Tibial nerve (tissue), 4 donors: ENCODE data around the gene BAIAP3. TPM values are rescaled to one million over a fixed set of nuclear protein-coding genes. Genes with fewer than 3 reads are reported as not detected.

Source experiments
- DNase-seq, 2 donors: peaks; one replicate each; pipeline ENCODE4 v3.0.0-alpha.2; 2019; ENCODE audit warnings: low spot score in 2 of 2
- H3K27ac ChIP-seq, 4 donors: fragments of 200-600 bp; sonication (generic) in 3 of 4; one replicate each; pipeline ENCODE4 v1.5.1; 2017 to 2019; ENCODE audit warnings: mild to moderate bottlenecking in 1 of 4
- H3K27me3 ChIP-seq, 2 donors: fragments of 200-600 bp; sonication (generic) in 1 of 2; one replicate each; pipeline versions ENCODE4 v1.5.1 to v1.6.0; 2017 to 2019
- H3K36me3 ChIP-seq, 3 donors: fragments of 200-600 bp; sonication (generic); one replicate each; pipeline ENCODE4 v1.5.1; 2018 to 2019
- H3K4me1 ChIP-seq, 4 donors: fragments of 200-600 bp; sonication (generic) in 3 of 4; one replicate each; pipeline ENCODE4 v1.5.1; 2017 to 2019
- H3K4me3 ChIP-seq, 4 donors: fragments of 200-600 bp; sonication (generic) in 3 of 4; one replicate each; pipeline ENCODE4 v1.5.1; 2017 to 2019; ENCODE audit warnings: mild to moderate bottlenecking in 1 of 4, moderate library complexity in 1 of 4
- H3K9me3 ChIP-seq, 4 donors: fragments of 200-600 bp; sonication (generic) in 3 of 4; one replicate each; pipeline ENCODE4 v1.5.1; 2017 to 2019
- EP300 ChIP-seq, 2 donors: sonication (generic); formaldehyde crosslinking; IDR thresholded peaks; one replicate each; pipeline ENCODE4 v1.6.1; 2017; ENCODE audit warnings: antibody characterized with exemption in 2 of 2, mild to moderate bottlenecking in 1 of 2
- POLR2A ChIP-seq, 2 donors: fragments of 450-650 bp; IDR thresholded peaks; one replicate each; pipeline ENCODE4 v1.6.1; 2017; ENCODE audit warnings: antibody characterized with exemption in 2 of 2, mild to moderate bottlenecking in 2 of 2, moderate library complexity in 2 of 2
- WGBS, 2 donors: methylation state at CpG; one replicate each; pipeline ENCODE4 v1.1.5; 2018; 5-methylcytosine and 5-hydroxymethylcytosine counted together
- total RNA-seq, 4 donors: library from RNA; depleted of rRNA; stranded (reverse); fragments of >200 nt; gene quantifications; one replicate each; pipeline ENCODE4 v1.1.0, GENCODE V29; 2016
- TF ChIP-seq, protein P1 (sequence below), 5 experiments: fragments of 200-600 bp in 3 of 5; fragments of 450-650 bp in 2 of 5; sonication (generic) in 3 of 5; IDR thresholded peaks; one replicate each; pipeline ENCODE4 v1.5.1; 2016 to 2019; ENCODE audit warnings: antibody characterized with exemption in 5 of 5, mild to moderate bottlenecking in 3 of 5, moderate library complexity in 2 of 5

Gene BAIAP3
- total RNA-seq, 4 donors from 2014 or later = 0.66 to 2.7 (median 2.3) TPM

DNA sequence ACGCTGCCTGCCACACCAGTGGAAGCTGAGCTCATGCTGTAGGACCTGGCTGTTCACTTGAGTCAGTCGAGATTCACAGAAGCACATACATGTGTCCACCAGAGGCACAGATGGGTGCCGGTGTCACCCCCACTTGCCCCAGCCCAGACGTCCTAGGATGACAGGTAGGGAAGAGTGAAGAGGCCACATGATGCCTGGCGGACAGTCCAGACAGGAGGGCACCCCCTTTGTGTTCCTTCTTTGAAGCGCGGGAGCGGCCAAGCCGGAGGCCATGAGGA lies 15.2 kb upstream of the BAIAP3 start:
- Histone ChIP-seq H3K4me3 (no peak overlapping the region), H3K36me3 (peaks cover 5 to 96% (median 49%) of the 10 kb centered on the region in 3 donors), H3K27me3 (no peaks in the 10 kb centered on the region), H3K9me3 (no peaks in the 10 kb centered on the region), H3K4me1 (peaks cover 0 to 21% (median 2%) of the 10 kb centered on the region in 4 donors), H3K27ac (no peak overlapping the region)
- TF ChIP-seq, protein P1, sequence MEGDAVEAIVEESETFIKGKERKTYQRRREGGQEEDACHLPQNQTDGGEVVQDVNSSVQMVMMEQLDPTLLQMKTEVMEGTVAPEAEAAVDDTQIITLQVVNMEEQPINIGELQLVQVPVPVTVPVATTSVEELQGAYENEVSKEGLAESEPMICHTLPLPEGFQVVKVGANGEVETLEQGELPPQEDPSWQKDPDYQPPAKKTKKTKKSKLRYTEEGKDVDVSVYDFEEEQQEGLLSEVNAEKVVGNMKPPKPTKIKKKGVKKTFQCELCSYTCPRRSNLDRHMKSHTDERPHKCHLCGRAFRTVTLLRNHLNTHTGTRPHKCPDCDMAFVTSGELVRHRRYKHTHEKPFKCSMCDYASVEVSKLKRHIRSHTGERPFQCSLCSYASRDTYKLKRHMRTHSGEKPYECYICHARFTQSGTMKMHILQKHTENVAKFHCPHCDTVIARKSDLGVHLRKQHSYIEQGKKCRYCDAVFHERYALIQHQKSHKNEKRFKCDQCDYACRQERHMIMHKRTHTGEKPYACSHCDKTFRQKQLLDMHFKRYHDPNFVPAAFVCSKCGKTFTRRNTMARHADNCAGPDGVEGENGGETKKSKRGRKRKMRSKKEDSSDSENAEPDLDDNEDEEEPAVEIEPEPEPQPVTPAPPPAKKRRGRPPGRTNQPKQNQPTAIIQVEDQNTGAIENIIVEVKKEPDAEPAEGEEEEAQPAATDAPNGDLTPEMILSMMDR (IDR thresholded peaks at IDR 0.05) = no peak
- TF ChIP-seq EP300 (IDR thresholded peaks at IDR 0.05) = no peak
- TF ChIP-seq POLR2A (IDR thresholded peaks at IDR 0.05) = no peak
- 81 to 85% methylated on average over 9 of the region's 9 CpGs for WGBS, 2 donors
- no peak for DNase-seq

DNA sequence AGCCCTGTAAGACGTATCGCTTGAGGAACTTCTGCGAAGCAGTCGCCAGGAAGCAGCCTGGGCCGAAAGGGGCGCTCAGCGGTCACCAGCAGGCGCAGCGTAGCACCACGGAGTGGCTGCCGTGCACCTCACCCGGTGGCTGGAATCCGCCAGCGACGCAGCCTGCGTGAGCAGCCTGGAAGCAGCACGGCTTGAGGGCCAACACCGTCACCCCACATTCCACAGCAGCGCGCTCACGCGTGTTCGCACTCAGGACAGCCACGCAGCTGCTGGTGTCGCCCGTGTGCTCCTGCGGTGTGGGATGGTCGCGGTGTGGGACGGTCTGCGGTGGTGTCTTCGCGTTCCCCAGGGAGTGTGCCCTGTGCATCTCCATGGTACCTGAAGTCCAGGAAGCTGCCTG lies 14.4 kb upstream of the BAIAP3 start:
- DNase-seq = no peak
- no peaks in the 10 kb centered on the region for H3K9me3 ChIP-seq
- no peak overlapping the region for H3K27ac ChIP-seq
- H3K27me3 ChIP-seq = no peaks in the 10 kb centered on the region
- no peak overlapping the region for H3K4me3 ChIP-seq
- H3K4me1 ChIP-seq = peaks cover 0 to 21% (median 2%) of the 10 kb centered on the region in 4 donors
- 88% methylated on average over 29 to 33 of the region's 33 CpGs for WGBS, 2 donors
- TF ChIP-seq POLR2A (IDR thresholded peaks at IDR 0.05) (no peak), EP300 (IDR thresholded peaks at IDR 0.05) (no peak)
- TF ChIP-seq, protein P1 (IDR thresholded peaks at IDR 0.05) = no peak
- H3K36me3 ChIP-seq = peaks cover 5 to 100% (median 49%) of the 10 kb centered on the region in 3 donors

DNA sequence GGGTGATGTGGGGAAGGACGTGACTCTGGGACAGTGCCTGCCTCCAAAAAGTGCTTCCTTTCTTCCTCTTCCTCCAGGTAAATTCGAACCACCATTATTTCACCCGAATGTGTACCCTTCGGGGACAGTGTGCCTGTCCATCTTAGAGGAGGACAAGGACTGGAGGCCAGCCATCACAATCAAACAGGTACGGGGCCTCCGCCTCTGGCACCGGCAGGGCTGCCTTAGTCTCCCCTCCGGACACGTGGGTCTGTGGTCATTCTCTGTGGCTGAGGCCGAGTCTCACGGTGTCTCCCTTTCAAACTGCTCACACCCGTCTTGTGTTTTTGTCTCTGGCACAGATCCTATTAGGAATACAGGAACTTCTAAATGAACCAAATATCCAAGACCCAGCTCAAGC lies 13.3 kb upstream of the BAIAP3 start:
- DNase-seq = no peak
- peaks cover 5 to 100% (median 52%) of the 10 kb centered on the region in 3 donors for H3K36me3 ChIP-seq
- no peaks in the 10 kb centered on the region for H3K27me3 ChIP-seq
- H3K4me1 ChIP-seq = peaks cover 0 to 10% (median 2%) of the 10 kb centered on the region in 4 donors
- no peak overlapping the region for H3K27ac ChIP-seq
- no peak overlapping the region for H3K4me3 ChIP-seq
- WGBS, 2 donors = 85% methylated on average over 12 of the region's 12 CpGs
- no peaks in the 10 kb centered on the region for H3K9me3 ChIP-seq
- TF ChIP-seq POLR2A (IDR thresholded peaks at IDR 0.05) (no peak), EP300 (IDR thresholded peaks at IDR 0.05) (no peak)
- TF ChIP-seq, protein P1 (IDR thresholded peaks at IDR 0.05) = no peak

DNA sequence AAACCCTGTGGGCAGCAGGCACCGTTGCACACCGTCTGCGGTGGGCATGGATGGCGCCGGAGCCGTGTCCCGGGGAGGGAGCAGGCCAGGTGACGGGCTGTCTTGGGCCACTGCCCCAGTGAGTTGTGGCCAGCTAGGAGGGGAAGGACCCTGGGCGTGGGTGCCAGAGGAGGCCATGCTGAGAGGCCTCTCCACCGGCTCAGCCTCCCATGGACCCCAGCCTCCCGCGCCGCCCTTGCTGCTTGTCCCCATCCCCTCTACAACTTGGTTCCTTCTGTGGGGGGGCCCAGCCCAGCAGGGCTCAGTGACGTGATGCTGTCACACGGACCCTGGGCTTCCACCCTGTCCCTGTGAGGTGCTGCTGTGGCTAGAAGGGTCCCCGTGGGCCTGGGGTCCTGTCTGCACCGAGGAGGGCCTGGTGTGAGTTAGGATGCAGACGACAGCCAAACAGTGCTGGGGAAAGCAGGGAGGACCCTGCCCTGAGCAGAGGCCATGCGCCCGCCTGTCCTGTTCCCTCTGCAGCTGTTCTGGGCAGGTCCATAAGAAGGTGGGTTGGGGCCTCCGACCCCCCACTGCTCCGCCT lies 12.7 kb upstream of the BAIAP3 start:
- WGBS, 2 donors = 85% methylated on average over 14 to 20 of the region's 22 CpGs
- no peaks in the 10 kb centered on the region for H3K27me3 ChIP-seq
- TF ChIP-seq, protein P1 (IDR thresholded peaks at IDR 0.05) = no peak
- TF ChIP-seq EP300 (IDR thresholded peaks at IDR 0.05) = no peak
- no peak for TF ChIP-seq POLR2A (IDR thresholded peaks at IDR 0.05)

DNA sequence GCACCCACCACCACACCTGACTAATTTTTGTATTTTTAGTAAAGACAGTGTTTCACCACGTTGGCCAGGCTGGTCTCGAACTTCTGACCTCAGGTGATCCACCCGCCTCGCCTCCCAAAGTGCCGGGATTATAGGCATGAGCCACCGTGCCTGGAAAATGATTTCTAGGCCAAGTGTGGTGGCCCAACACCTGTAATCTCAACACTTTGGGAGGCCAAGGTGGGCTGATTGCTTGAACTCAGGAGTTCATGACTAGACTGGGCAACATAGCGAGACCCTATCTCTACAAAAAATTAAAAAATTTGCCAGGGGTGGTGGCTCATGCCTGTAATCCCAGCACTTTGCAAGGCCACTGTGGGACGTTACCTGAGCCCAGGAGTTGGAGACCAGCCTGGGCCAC lies 11.0 kb upstream of the BAIAP3 start:
- Histone ChIP-seq H3K27me3 (no peaks in the 10 kb centered on the region), H3K4me3 (no peak overlapping the region), H3K27ac (no peak overlapping the region), H3K9me3 (no peaks in the 10 kb centered on the region), H3K4me1 (peaks cover 0 to 9% (median 2%) of the 10 kb centered on the region in 4 donors), H3K36me3 (peaks cover 5 to 98% (median 41%) of the 10 kb centered on the region in 3 donors)
- TF ChIP-seq EP300 (IDR thresholded peaks at IDR 0.05) (no peak), POLR2A (IDR thresholded peaks at IDR 0.05) (no peak)
- TF ChIP-seq, protein P1 (IDR thresholded peaks at IDR 0.05) = no peak
- DNase-seq = no peak
- 93 to 97% methylated on average over 8 of the region's 8 CpGs for WGBS, 2 donors

More for the DNA sequence above, 12.7 kb upstream of the BAIAP3 start:
- H3K4me3 ChIP-seq = no peak overlapping the region
- peaks cover 0 to 9% (median 2%) of the 10 kb centered on the region in 4 donors for H3K4me1 ChIP-seq
- no peaks in the 10 kb centered on the region for H3K9me3 ChIP-seq
- no peak for DNase-seq
- H3K36me3 ChIP-seq = peaks cover 5 to 100% (median 55%) of the 10 kb centered on the region in 3 donors
- no peak overlapping the region for H3K27ac ChIP-seq
